H1 (cell line): ENCODE data around the gene MGMT. TPM values are rescaled to one million over a fixed set of nuclear protein-coding genes. Genes with fewer than 3 reads are reported as not detected.

Source experiments
- CTCF ChIA-PET: fragments of 300-600 bp; sonication (Branson Sonifier 250); formaldehyde crosslinking; loops from one replicate; lab custom pipeline; 2021; ENCODE audit not compliant: partially characterized antibody; lab: Charles Lee
- POLR2A ChIA-PET: fragments of 300-600 bp; sonication (Branson Sonifier 250); formaldehyde crosslinking; loops from one replicate; lab custom pipeline; 2021; ENCODE audit warnings: inconsistent platforms; ENCODE audit not compliant: partially characterized antibody; lab: Charles Lee
- DNase-seq, 2 experiments: peaks; one replicate each; pipeline versions ENCODE4 v3.0.0 to v3.0.0-alpha.2; 2010 to 2022; ENCODE audit warnings: low spot score in 2 of 2, low read depth in 1 of 2, mixed read lengths in 1 of 2
- FAIRE-seq: peaks from 2 replicates; lab custom pipeline; 2011; peaks lifted over from hg19 to GRCh38; lab: Jason Lieb, UNC
- H2AFZ ChIP-seq: 2 replicates; pipeline ENCODE4 v1.8.1; 2012; ENCODE audit warnings: low read length, inconsistent platforms
- H2AK5ac ChIP-seq: 2 replicates; pipeline ENCODE4 v1.6.1; 2013; ENCODE audit warnings: low read depth, low read length
- H2BK120ac ChIP-seq: replicated peaks from 2 replicates; pipeline ENCODE3; 2013; ENCODE audit warnings: low read depth, low read length, inconsistent platforms
- H2BK12ac ChIP-seq: 2 replicates; pipeline ENCODE4 v1.6.1; 2013; ENCODE audit warnings: low read depth, low read length
- H2BK15ac ChIP-seq: 2 replicates; pipeline ENCODE4 v1.6.1; 2013; ENCODE audit warnings: low read length
- H2BK20ac ChIP-seq: 2 replicates; pipeline ENCODE4 v1.6.1; 2013; ENCODE audit warnings: low read length
- H2BK5ac ChIP-seq: 2 replicates; pipeline ENCODE4 v1.6.1; 2013; ENCODE audit warnings: low read depth, low read length
- H3K14ac ChIP-seq: 2 replicates; pipeline ENCODE4 v1.6.1; 2013; ENCODE audit warnings: inconsistent platforms; ENCODE audit not compliant: insufficient read length
- H3K18ac ChIP-seq: 2 replicates; pipeline ENCODE4 v1.6.1; 2013; ENCODE audit warnings: low read length; ENCODE audit errors: extremely low read depth
- H3K23ac ChIP-seq: 2 replicates; pipeline ENCODE4 v1.6.1; 2013; ENCODE audit warnings: inconsistent platforms; ENCODE audit not compliant: insufficient read length
- H3K23me2 ChIP-seq: 2 replicates; pipeline ENCODE4 v1.6.1; 2013; ENCODE audit warnings: low read depth, low read length
- H3K27ac ChIP-seq: 2 replicates; pipeline ENCODE4 v1.6.1; 2011; ENCODE audit warnings: low read depth, low read length, inconsistent platforms
- H3K27me3 ChIP-seq, 4 experiments: replicated peaks in 1 of 4; 1 replicate in 1 of 4; 2 replicates in 3 of 4; pipeline versions ENCODE4 v1.6.1 to v1.8.1; 2011 to 2013; ENCODE audit warnings: low read length in 3 of 4, mild to moderate bottlenecking in 3 of 4, inconsistent platforms in 2 of 4, mixed read lengths in 2 of 4, moderate library complexity in 1 of 4; ENCODE audit not compliant: control insufficient read depth in 3 of 4, insufficient read depth in 3 of 4; ENCODE audit errors: extremely low read depth in 1 of 4
- H3K36me3 ChIP-seq, 4 experiments: 2 replicates each; pipeline versions ENCODE4 v1.6.1 to v1.8.1; 2011 to 2013; ENCODE audit warnings: mild to moderate bottlenecking in 4 of 4, low read length in 3 of 4, moderate library complexity in 2 of 4, control low read depth in 1 of 4, inconsistent platforms in 1 of 4; ENCODE audit not compliant: insufficient read depth in 4 of 4, control insufficient read depth in 2 of 4
- H3K4ac ChIP-seq: replicated peaks from 2 replicates; pipeline ENCODE3; 2013; ENCODE audit warnings: low read length, low read depth, mixed read lengths, inconsistent platforms; ENCODE audit not compliant: insufficient read length
- H3K4me1 ChIP-seq, 4 experiments: replicated peaks in 1 of 4; 1 replicate in 1 of 4; 2 replicates in 3 of 4; pipeline versions ENCODE4 v1.6.1 to v1.8.1; 2011 to 2013; ENCODE audit warnings: low read length in 3 of 4, inconsistent platforms in 2 of 4, mixed read lengths in 1 of 4; ENCODE audit not compliant: insufficient read depth in 4 of 4, control insufficient read depth in 3 of 4
- H3K4me2 ChIP-seq, 2 experiments: 2 replicates each; pipeline versions ENCODE4 v1.6.1 to v1.8.1; 2011 to 2013; ENCODE audit warnings: low read depth in 2 of 2, low read length in 2 of 2, control low read depth in 1 of 2, inconsistent platforms in 1 of 2, mild to moderate bottlenecking in 1 of 2; ENCODE audit not compliant: insufficient read depth in 1 of 2
- H3K4me3 ChIP-seq, 4 experiments: fragments of 200-600, 300-600 bp in 1 of 4; sonication (generic), shearing (Covaris generic), sonication (Bioruptor Twin) in 1 of 4; 2 replicates each; pipeline versions ENCODE4 v1.5.1 to v1.8.1; 2011 to 2016; ENCODE audit warnings: low read length in 4 of 4, low read depth in 3 of 4, control low read depth in 2 of 4, inconsistent platforms in 2 of 4, mild to moderate bottlenecking in 2 of 4, mixed read lengths in 1 of 4, moderate library complexity in 1 of 4; ENCODE audit not compliant: insufficient read depth in 2 of 4; ENCODE audit errors: extremely low read depth in 1 of 4
- H3K56ac ChIP-seq: replicated peaks from 2 replicates; pipeline ENCODE3; 2013; ENCODE audit warnings: low read depth, mild to moderate bottlenecking, mixed read lengths, low read length, inconsistent platforms; ENCODE audit not compliant: insufficient read length
- H3K79me1 ChIP-seq: 2 replicates; pipeline ENCODE4 v1.6.1; 2013; ENCODE audit warnings: low read depth, low read length, control low read depth
- H3K79me2 ChIP-seq, 2 experiments: 2 replicates each; pipeline versions ENCODE4 v1.6.1 to v1.8.1; 2012 to 2013; ENCODE audit warnings: low read length in 2 of 2, mild to moderate bottlenecking in 2 of 2, inconsistent platforms in 1 of 2; ENCODE audit not compliant: insufficient read depth in 2 of 2, control insufficient read depth in 1 of 2
- H3K9ac ChIP-seq, 4 experiments: replicated peaks in 1 of 4; 1 replicate in 1 of 4; 2 replicates in 3 of 4; pipeline versions ENCODE4 v1.6.1 to v1.8.1; 2011 to 2013; ENCODE audit warnings: low read depth in 3 of 4, low read length in 3 of 4, control low read depth in 2 of 4, mild to moderate bottlenecking in 2 of 4, moderate library complexity in 2 of 4, inconsistent platforms in 1 of 4; ENCODE audit errors: extremely low read depth in 1 of 4
- H3K9me3 ChIP-seq, 2 experiments: 2 replicates each; pipeline versions ENCODE4 v1.6.1 to v1.8.1; 2012 to 2013; ENCODE audit warnings: mild to moderate bottlenecking in 2 of 2, moderate library complexity in 2 of 2, control low read depth in 1 of 2, inconsistent platforms in 1 of 2, low read depth in 1 of 2, low read length in 1 of 2, mixed read lengths in 1 of 2; ENCODE audit not compliant: insufficient read depth in 2 of 2
- H4K20me1 ChIP-seq, 2 experiments: replicated peaks in 1 of 2; 2 replicates each; pipeline versions ENCODE3 to v1.8.1; 2011 to 2013; ENCODE audit warnings: inconsistent platforms in 2 of 2, low read length in 2 of 2, mild to moderate bottlenecking in 1 of 2; ENCODE audit not compliant: insufficient read depth in 2 of 2, control insufficient read depth in 1 of 2
- H4K5ac ChIP-seq: 2 replicates; pipeline ENCODE4 v1.6.1; 2013; ENCODE audit warnings: low read length, low read depth, mixed read lengths, inconsistent platforms; ENCODE audit not compliant: insufficient read length
- H4K8ac ChIP-seq: 2 replicates; pipeline ENCODE4 v1.8.0; 2013; ENCODE audit warnings: mild to moderate bottlenecking, moderate library complexity, low read length, inconsistent platforms; ENCODE audit not compliant: insufficient read depth; ENCODE audit errors: extremely low read depth
- H4K91ac ChIP-seq: replicated peaks from 2 replicates; pipeline ENCODE3; 2013; ENCODE audit warnings: low read length, mixed read lengths, inconsistent platforms; ENCODE audit not compliant: insufficient read length
- EP300 ChIP-seq, 2 experiments: IDR thresholded peaks; 1 replicate in 1 of 2; 2 replicates in 1 of 2; pipeline ENCODE4 v1.6.1; 2011 to 2012; ENCODE audit warnings: low read depth in 2 of 2, low read length in 2 of 2, mild to moderate bottlenecking in 2 of 2, borderline replicate concordance in 1 of 2, inconsistent platforms in 1 of 2, moderate library complexity in 1 of 2
- WGBS, 2 experiments: shearing (Covaris generic) in 1 of 2; methylation state at CpG; one replicate each; pipeline versions ENCODE4 v1.1.6 to v1.1.7; 2013 to 2015; ENCODE audit warnings: low lambda C conversion rate in 2 of 2, mixed read lengths in 2 of 2, inconsistent platforms in 1 of 2, low coverage in 1 of 2, missing lambda C conversion rate in 1 of 2; ENCODE audit not compliant: insufficient replicate concordance in 2 of 2, insufficient coverage in 1 of 2, insufficient read length in 1 of 2; ENCODE audit errors: extremely low coverage in 1 of 2, missing lambda C conversion rate in 1 of 2; 5-methylcytosine and 5-hydroxymethylcytosine counted together
- polyA plus RNA-seq, 7 experiments: library from polyadenylated mRNA; depleted of rRNA in 3 of 7; stranded (reverse) in 5 of 7; unstranded in 2 of 7; fragments of >200 nt in 5 of 7; fragments of 200-250 nt in 2 of 7; gene quantifications; 1 replicate in 5 of 7; 2 replicates in 1 of 7; 4 replicates in 1 of 7; pipeline versions ENCODE4 v1.2.1 to v1.2.3, GENCODE V29; 2011 to 2013; ENCODE audit warnings: missing spikeins in 2 of 7, mixed read lengths in 2 of 7
- total RNA-seq: library from RNA; stranded (reverse); fragmentation: NEBNext Ultra II Directional; extraction: Animal tissue kit (Norgen Biotek cat#: 25700); gene quantifications from 2 replicates; pipeline ENCODE4 v1.2.1, GENCODE V29; 2021

The MGMT gene
- total and polyA plus RNA-seq, 2 of the 8 experiments (the other 6 are each of a cell fraction or from before 2014, with no cell fraction given), result 9.9 to 10.7 TPM

DNA sequence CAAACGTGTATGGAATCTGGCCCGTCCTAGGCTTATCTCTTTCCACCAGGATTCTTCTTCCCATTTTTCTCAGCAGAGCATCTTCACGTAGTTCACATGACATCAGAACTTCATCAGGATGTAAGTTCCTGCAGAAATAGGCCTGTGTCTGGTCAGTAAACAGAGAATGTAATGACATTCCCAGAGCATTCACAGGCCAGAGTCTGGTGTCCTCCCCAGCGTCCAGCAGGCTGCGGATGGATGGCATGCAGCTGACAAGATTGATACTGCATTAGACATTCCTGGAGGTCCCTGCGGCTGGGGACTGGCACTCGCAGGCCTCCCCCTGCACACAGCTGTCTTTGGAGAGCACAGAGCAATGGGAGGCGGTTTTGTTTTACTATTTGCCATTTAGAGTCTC is 28.7 kb downstream of the MGMT start:
- peaks cover 22 to 36% of the 10 kb centered on the region in 2 experiments for H3K9me3 ChIP-seq
- no peak overlapping the region for H2AFZ ChIP-seq
- H2BK15ac ChIP-seq, result no peak overlapping the region
- no peak overlapping the region; the same call in 1 of the 2 replicates for H2BK5ac ChIP-seq
- no peaks in the 10 kb centered on the region for H3K27me3 ChIP-seq
- no peak overlapping the region for H3K4me3 ChIP-seq
- CTCF ChIA-PET, result no interaction called here
- FAIRE-seq, result no peak
- H3K27ac ChIP-seq, result no peak overlapping the region
- no peak overlapping the region for H3K9ac ChIP-seq
- H3K36me3 ChIP-seq, result no peaks in the 10 kb centered on the region; a peak in 1 of 8 replicates
- no peaks in the 10 kb centered on the region for H3K79me2 ChIP-seq
- no peak overlapping the region for H3K4me2 ChIP-seq
- no peak overlapping the region for H4K91ac ChIP-seq
- no peaks in the 10 kb centered on the region for H4K20me1 ChIP-seq
- no peaks in the 10 kb centered on the region for H3K79me1 ChIP-seq
- H2BK120ac ChIP-seq, result no peak overlapping the region
- H2BK20ac ChIP-seq, result no peak overlapping the region
- no peak overlapping the region for H4K5ac ChIP-seq
- H3K4me1 ChIP-seq, result peaks cover 0 to 4% (median 1%) of the 10 kb centered on the region in 4 experiments; a peak in 4 of 7 replicates
- H3K23me2 ChIP-seq, result no peaks in the 10 kb centered on the region
- no peak overlapping the region for H3K4ac ChIP-seq
- WGBS, 2 experiments, result 87% methylated on average over 8 of the region's 8 CpGs; no CpG with 5 or more reads in 1 of the 2 experiments
- H3K18ac ChIP-seq, result no peak overlapping the region
- H4K8ac ChIP-seq, result no peak overlapping the region
- H3K23ac ChIP-seq, result no peak overlapping the region
- no peak for DNase-seq
- H2AK5ac ChIP-seq, result no peak overlapping the region
- POLR2A ChIA-PET, result no interaction called here
- no peak overlapping the region for H2BK12ac ChIP-seq
- no peak overlapping the region for H3K56ac ChIP-seq
- H3K14ac ChIP-seq, result no peak overlapping the region
- TF ChIP-seq EP300 (IDR thresholded peaks at IDR 0.05; ENCODE audit: borderline replicate concordance in 1 of 2, low read depth in 2 of 2, low read length in 2 of 2), result no peak
- TF ChIP-seq, all 59 proteins: peak for 0
